Bronchial epithelial cell (primary cell): ENCODE results near the gene BLM. TPM values are rescaled to one million over a fixed set of nuclear protein-coding genes. Genes with fewer than 3 reads are reported as not detected.
"Not testable (repeated sequence)": the region's sequence is repeated elsewhere in the genome, so short reads cannot be mapped to it uniquely, and the experiment has no call there.

Source experiments
- DNase-seq: peaks from one replicate; pipeline ENCODE4 v3.0.0-alpha.2; 2010; ENCODE audit warnings: low read depth
- FAIRE-seq: peaks from 2 replicates; lab custom pipeline; 2011; peaks lifted over from hg19 to GRCh38; lab: Jason Lieb, UNC
- H3K27me3 ChIP-seq: 2 replicates; pipeline ENCODE4 v1.5.1; 2011; ENCODE audit warnings: low read length; ENCODE audit not compliant: control insufficient read depth, insufficient read depth
- H3K36me3 ChIP-seq: 2 replicates; pipeline ENCODE4 v1.5.1; 2011; ENCODE audit warnings: low read length; ENCODE audit not compliant: control insufficient read depth, insufficient read depth
- H3K4me3 ChIP-seq: 2 replicates; pipeline ENCODE4 v1.5.1; 2011; ENCODE audit warnings: mild to moderate bottlenecking, low read depth, low read length, control low read depth
- total RNA-seq: library from RNA; depleted of rRNA; stranded (reverse); fragments of >200 nt; gene quantifications from 2 replicates; pipeline ENCODE4 v1.2.1, GENCODE V29; 2014
- TF ChIP-seq, protein P1 (sequence below): IDR thresholded peaks from 2 replicates; pipeline ENCODE4 v1.5.1; 2011; ENCODE audit warnings: mild to moderate bottlenecking, moderate library complexity, low read length, control low read depth, inconsistent platforms; ENCODE audit not compliant: insufficient read depth, severe bottlenecking

The BLM gene
- 0.26 TPM in 2 replicates for total RNA-seq

DNA sequence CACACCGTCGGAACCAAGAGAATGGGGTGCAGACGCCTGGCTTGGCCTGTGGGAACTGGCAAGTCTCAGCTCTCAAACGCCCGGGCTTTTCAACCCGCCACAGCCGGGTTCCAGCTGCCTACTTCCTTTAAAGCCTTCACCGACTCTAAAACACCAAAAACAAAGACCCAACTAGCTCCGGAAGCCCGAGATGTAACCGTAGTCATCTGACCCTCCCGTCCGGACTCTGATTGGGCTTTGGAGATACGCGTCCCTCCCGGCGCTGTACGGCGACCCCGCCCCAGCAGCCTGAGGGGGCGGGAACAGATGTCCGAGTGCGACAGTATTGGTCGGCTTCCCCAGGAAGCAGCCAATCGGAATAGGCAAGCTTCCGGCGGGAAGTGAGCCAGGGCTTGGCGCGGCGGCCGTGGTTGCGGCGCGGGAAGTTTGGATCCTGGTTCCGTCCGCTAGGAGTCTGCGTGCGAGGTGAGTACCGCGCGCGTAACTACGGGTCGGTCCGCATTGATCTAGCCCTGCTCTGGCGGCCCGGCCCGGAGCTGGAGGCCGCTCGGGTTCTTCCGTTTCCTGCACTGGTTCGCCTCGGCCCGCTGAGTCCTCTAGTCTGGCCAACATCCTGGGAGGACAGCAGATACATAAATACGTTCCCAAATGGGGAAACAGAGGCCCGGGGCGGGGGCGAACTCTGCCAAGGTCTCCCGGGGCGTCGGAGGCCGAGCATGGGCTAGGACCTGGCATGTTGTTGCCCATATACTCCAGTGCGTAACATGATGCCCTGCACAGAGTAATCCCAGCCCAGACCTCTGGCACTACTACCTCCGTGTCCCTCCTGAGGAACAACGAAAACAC lies at the start of gene BLM:
Gene BLM, plus strand, starts transcription at position 371 of the 846 bp plus-strand sequence. CDS start 30,047 bp downstream, outside the sequence.
- peak within 1 kb of the TSS; percentile 46 for H3K4me3 ChIP-seq

DNA sequence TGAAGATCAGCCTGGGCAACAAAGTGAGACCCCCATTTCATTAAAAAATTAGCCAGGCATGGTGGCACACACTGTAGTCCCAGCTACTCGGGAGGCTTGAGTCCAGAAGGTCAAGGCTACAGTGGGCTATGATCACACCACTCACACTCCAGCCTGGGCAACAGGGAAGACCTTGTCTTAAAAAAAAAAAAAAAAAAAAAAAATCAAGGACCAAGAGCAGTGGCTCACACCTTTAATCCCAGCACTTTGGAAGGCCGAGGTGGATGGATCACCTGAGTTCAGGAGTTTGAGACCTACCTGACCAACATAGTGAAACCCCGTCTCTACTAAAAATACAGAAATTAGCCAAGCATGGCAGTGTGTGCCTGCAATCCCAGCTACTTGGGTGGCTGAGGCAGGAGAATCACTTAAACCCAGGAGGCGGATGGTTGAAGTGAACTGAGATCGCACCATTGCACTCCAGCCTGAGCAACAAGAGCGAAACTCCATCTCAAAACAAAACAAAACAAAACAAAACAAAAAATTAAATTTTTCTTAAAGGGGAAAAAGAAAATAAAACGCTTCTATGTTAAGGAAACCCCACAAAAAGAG lies 49.3 kb upstream of the BLM start:
- not testable (repeated sequence) for FAIRE-seq, H3K36me3 ChIP-seq, H3K27me3 ChIP-seq, H3K4me3 ChIP-seq, DNase-seq

More for the DNA sequence above, at the start of gene BLM:
- no peaks in the 10 kb centered on the region for H3K36me3 ChIP-seq
- TF ChIP-seq, protein P1, sequence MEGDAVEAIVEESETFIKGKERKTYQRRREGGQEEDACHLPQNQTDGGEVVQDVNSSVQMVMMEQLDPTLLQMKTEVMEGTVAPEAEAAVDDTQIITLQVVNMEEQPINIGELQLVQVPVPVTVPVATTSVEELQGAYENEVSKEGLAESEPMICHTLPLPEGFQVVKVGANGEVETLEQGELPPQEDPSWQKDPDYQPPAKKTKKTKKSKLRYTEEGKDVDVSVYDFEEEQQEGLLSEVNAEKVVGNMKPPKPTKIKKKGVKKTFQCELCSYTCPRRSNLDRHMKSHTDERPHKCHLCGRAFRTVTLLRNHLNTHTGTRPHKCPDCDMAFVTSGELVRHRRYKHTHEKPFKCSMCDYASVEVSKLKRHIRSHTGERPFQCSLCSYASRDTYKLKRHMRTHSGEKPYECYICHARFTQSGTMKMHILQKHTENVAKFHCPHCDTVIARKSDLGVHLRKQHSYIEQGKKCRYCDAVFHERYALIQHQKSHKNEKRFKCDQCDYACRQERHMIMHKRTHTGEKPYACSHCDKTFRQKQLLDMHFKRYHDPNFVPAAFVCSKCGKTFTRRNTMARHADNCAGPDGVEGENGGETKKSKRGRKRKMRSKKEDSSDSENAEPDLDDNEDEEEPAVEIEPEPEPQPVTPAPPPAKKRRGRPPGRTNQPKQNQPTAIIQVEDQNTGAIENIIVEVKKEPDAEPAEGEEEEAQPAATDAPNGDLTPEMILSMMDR: peak; percentile 35
- DNase-seq (peak; percentile 94), FAIRE-seq (no peak)
- H3K27me3 ChIP-seq: no peaks in the 10 kb centered on the region

DNA sequence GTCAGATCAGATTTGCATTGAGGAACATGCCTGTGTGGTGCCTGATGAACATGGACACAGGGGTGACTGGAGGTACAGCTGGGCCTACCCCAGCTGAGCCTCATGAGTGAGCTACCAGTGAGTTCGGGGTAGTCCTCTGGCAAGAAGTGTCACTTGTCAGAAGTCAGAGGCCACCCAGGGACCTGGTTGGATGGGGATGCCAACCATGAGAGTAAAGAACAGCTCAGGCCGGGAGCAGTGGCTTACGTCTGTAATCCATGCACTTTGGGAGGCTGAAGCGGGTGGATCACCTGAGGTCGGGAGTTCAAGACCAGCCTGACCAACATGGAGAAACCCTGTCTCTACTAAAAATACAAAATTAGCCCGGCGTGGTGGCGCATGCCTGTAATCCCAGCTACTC lies 46.5 kb upstream of the BLM start:
- not testable (repeated sequence) for H3K27me3 ChIP-seq, FAIRE-seq, DNase-seq, H3K36me3 ChIP-seq, H3K4me3 ChIP-seq

DNA sequence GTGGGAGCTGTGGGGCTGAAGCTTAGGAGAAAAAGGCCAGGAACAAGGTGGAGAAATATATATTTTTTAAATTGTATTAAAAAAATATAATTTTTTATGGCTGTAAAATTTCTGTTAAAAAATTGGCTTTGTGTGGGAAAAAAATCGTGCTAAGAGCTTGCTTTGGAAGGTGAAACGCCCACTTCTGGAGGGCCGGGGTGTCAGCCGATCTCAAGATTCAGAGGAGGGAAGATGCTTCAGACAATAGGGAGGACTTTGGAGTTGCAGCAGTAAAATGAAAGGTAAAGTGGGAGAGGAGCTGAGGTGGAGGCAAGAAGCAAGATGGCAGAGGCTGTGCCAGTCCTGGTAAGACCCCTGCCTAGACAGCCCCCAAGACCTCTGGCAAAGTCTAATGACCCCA lies 45.9 kb upstream of the BLM start:
- Histone ChIP-seq H3K36me3 (no peaks in the 10 kb centered on the region), H3K4me3 (no peak overlapping the region), H3K27me3 (no peaks in the 10 kb centered on the region)
- no peak for FAIRE-seq
- no peak for DNase-seq
- TF ChIP-seq, protein P1: no peak

DNA sequence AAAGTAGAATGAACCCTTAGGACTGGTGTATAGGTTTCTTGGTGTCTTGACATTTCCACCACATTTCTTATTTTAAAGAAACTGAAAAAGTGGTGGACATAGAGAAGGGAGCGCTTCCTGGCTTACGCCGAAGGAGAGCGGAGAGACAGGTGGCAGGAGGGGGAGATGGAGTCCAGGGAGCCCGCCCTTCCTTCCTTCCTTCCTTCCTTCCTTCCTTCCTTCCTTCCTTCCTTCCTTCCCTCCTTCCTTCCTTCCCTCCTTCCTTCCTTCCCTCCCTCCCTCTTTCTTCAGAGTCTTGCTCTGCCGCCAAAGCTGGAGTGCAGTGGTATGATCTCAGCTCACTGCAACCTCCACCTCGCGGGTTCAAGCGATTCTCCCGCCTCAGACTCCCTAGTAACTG lies 43.8 kb upstream of the BLM start:
- FAIRE-seq, H3K27me3 ChIP-seq, H3K4me3 ChIP-seq, DNase-seq, H3K36me3 ChIP-seq: not testable (repeated sequence)

DNA sequence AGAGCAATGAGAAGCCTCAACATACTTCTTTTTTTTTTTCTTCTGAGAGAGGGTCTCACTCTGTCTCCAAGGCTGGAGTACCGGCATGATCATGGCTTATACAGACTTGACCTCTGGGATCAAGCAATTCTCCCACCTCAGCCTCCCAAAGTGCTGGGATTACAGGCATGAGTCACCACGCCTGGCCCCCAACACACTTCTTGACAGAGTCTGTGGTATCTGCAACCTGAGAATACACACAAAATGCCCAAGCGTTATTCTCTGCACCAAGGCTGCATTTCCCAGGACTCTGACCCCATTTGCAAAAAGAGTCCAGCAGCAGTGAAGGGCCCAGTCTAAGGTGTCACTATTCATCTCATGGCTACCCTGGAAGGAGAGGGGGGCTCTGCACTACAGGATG lies 42.7 kb upstream of the BLM start:
- no peaks in the 10 kb centered on the region for H3K36me3 ChIP-seq
- DNase-seq: no peak
- no peak for FAIRE-seq
- TF ChIP-seq, protein P1: no peak
- H3K27me3 ChIP-seq: no peaks in the 10 kb centered on the region
- H3K4me3 ChIP-seq: no peak overlapping the region

DNA sequence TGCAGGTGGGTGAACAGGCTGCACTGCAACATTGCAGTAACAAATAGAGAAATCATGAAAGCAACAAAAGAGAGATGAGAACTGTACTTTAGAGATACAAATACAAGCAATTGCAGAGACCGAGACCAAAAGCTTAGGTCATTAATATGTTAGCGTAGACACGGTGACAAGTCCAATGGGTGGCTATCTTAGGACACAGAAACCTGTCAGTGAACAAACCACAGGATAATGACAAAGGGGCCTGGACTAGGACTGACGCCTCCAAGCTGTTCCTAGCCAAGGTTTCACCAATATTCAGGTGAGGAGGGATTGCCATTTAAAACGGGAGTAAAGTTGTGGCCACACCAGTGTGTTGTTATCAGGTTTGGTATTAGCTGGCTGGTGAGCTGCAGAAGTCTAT lies 41.7 kb upstream of the BLM start:
- Histone ChIP-seq H3K4me3 (no peak overlapping the region), H3K27me3 (no peaks in the 10 kb centered on the region), H3K36me3 (no peaks in the 10 kb centered on the region)
- TF ChIP-seq, protein P1: no peak
- DNase-seq (no peak), FAIRE-seq (no peak)
